ENCODE measurements around the gene FGD3.

FGD3 gene

GRCh38 chr9:93007529-93008058, 60.3 kb downstream of the FGD3 start:
- no peak for DNase-seq (ENCODE audit: low read depth)
- H3K4me3 ChIP-seq (ENCODE audit: low read depth, low read length), result no peak overlapping the region
- no peak for TF ChIP-seq CTCF (IDR thresholded peaks at IDR 0.05; ENCODE audit: insufficient read depth, low read depth, low read length, missing control alignments)

GRCh38 chr9:93008457-93008856, 61.1 kb downstream of the FGD3 start:
- TF ChIP-seq CTCF (IDR thresholded peaks at IDR 0.05; ENCODE audit: insufficient read depth, low read depth, low read length, missing control alignments), result no peak
- no peak for DNase-seq (ENCODE audit: low read depth)
- no peak overlapping the region for H3K4me3 ChIP-seq (ENCODE audit: low read depth, low read length)

GRCh38 chr9:93009337-93010015, 62.2 kb downstream of the FGD3 start:
- DNase-seq (ENCODE audit: low read depth), result no peak
- H3K4me3 ChIP-seq (ENCODE audit: low read depth, low read length), result no peak overlapping the region
- TF ChIP-seq CTCF (IDR thresholded peaks at IDR 0.05; ENCODE audit: insufficient read depth, low read depth, low read length, missing control alignments), result no peak

GRCh38 chr9:93010056-93010455, 62.7 kb downstream of the FGD3 start:
- no peak for TF ChIP-seq CTCF (IDR thresholded peaks at IDR 0.05; ENCODE audit: insufficient read depth, low read depth, low read length, missing control alignments)
- H3K4me3 ChIP-seq (ENCODE audit: low read depth, low read length), result no peak overlapping the region
- DNase-seq (ENCODE audit: low read depth), result no peak

- TF ChIP-seq CTCF (IDR thresholded peaks at IDR 0.05; ENCODE audit: insufficient read depth, low read depth, low read length, missing control alignments), result no peak
- no peak for DNase-seq (ENCODE audit: low read depth)
- no peak overlapping the region for H3K4me3 ChIP-seq (ENCODE audit: low read depth, low read length)
Observed at GRCh38 chr9:93010704-93011103, 63.4 kb downstream of the FGD3 start.

- TF ChIP-seq CTCF (IDR thresholded peaks at IDR 0.05; ENCODE audit: insufficient read depth, low read depth, low read length, missing control alignments), result no peak
- H3K4me3 ChIP-seq (ENCODE audit: low read depth, low read length), result no peak overlapping the region
- no peak for DNase-seq (ENCODE audit: low read depth)
Observed at GRCh38 chr9:93011114-93011513, 63.8 kb downstream of the FGD3 start.
